ENCODE measurements around the gene ZMIZ1. TPM values are rescaled to one million over a fixed set of nuclear protein-coding genes. Genes with fewer than 3 reads are reported as not detected.

ZMIZ1 gene
- total RNA-seq, 1 donor, result 23.3 TPM

GRCh38 chr10:79067241-79068202, 1.2 kb upstream of the ZMIZ1 start:
- peak overlapping the region; percentile 99 for H3K4me3 ChIP-seq (ENCODE audit: low read depth, low read length)
- TF ChIP-seq CTCF (IDR thresholded peaks at IDR 0.05; ENCODE audit: insufficient read depth, low read depth, low read length), result peak; percentile 29
- peak; percentile 95 for DNase-seq (ENCODE audit: low read depth)

GRCh38 chr10:79068203-79068561, 584 bp upstream of the ZMIZ1 start:
- TF ChIP-seq CTCF (IDR thresholded peaks at IDR 0.05; ENCODE audit: insufficient read depth, low read depth, low read length), result no peak
- DNase-seq (ENCODE audit: low read depth), result no peak
- peak overlapping the region; percentile 99 for H3K4me3 ChIP-seq (ENCODE audit: low read depth, low read length)

GRCh38 chr10:79069325-79070080, 737 bp downstream of the ZMIZ1 start:
- TF ChIP-seq CTCF (IDR thresholded peaks at IDR 0.05; ENCODE audit: insufficient read depth, low read depth, low read length), result no peak
- peak overlapping the region; percentile 99 for H3K4me3 ChIP-seq (ENCODE audit: low read depth, low read length)
- peak; percentile 62 for DNase-seq (ENCODE audit: low read depth)

- H3K4me3 ChIP-seq (ENCODE audit: low read depth, low read length), result peak overlapping the region; percentile 99
- no peak for TF ChIP-seq CTCF (IDR thresholded peaks at IDR 0.05; ENCODE audit: insufficient read depth, low read depth, low read length)
- DNase-seq (ENCODE audit: low read depth), result peak; percentile 69
These were observed 1.4 kb downstream of the ZMIZ1 start for GRCh38 chr10:79070081-79070605.

- peak; percentile 95 for DNase-seq (ENCODE audit: low read depth)
- H3K4me3 ChIP-seq (ENCODE audit: low read depth, low read length), result peak overlapping the region; percentile 99
- TF ChIP-seq CTCF (IDR thresholded peaks at IDR 0.05; ENCODE audit: insufficient read depth, low read depth, low read length), result no peak
These were observed 2.0 kb downstream of the ZMIZ1 start for GRCh38 chr10:79070606-79071395.

- no peak for DNase-seq (ENCODE audit: low read depth)
- H3K4me3 ChIP-seq (ENCODE audit: low read depth, low read length), result peak overlapping the region; percentile 99
- no peak for TF ChIP-seq CTCF (IDR thresholded peaks at IDR 0.05; ENCODE audit: insufficient read depth, low read depth, low read length)
These were observed 2.7 kb downstream of the ZMIZ1 start for GRCh38 chr10:79071396-79071923.
